A549 (cell line): Measurements from ENCODE around the gene FSTL4. TPM values are rescaled to one million over a fixed set of nuclear protein-coding genes. Genes with fewer than 3 reads are reported as not detected.
"Not testable (repeated sequence)": the region's sequence is repeated elsewhere in the genome, so short reads cannot be mapped to it uniquely, and the experiment has no call there.

ENCODE experiments used
- ATAC-seq, 2 experiments: fragments of 200-7000 bp in 1 of 2; fragments of >200 bp in 1 of 2; cut with Nextera tagmentation in 1 of 2; cut with Tn5 transposase in 1 of 2; 3 replicates each; pipeline versions ENCODE4 v1.8.0 to v1.9.1; 2018 to 2020; ENCODE audit warnings: mild to moderate bottlenecking in 1 of 2, moderate library complexity in 1 of 2
- CTCF ChIA-PET: fragments of 300-600 bp; sonication (Branson Sonifier 250); formaldehyde crosslinking; extraction: SDS; loops from one replicate; lab custom pipeline; 2021; ENCODE audit warnings: antibody characterized with exemption, inconsistent platforms; lab: Yijun Ruan, JAX
- POLR2A ChIA-PET: fragments of 350-600 bp; formaldehyde crosslinking; extraction: SDS; loops from one replicate; lab custom pipeline; 2021; ENCODE audit warnings: antibody characterized with exemption, inconsistent platforms; lab: Yijun Ruan, JAX
- DNase-seq, 2 experiments: peaks; one replicate each; pipeline versions ENCODE4 v3.0.0 to v3.0.0-alpha.2; 2011 to 2016; ENCODE audit warnings: low read depth in 1 of 2, low spot score in 1 of 2
- FAIRE-seq: peaks from 2 replicates; lab custom pipeline; 2011; peaks lifted over from hg19 to GRCh38; lab: Jason Lieb, UNC
- H3K27ac ChIP-seq, 2 experiments: fragments of >200 bp; sonication (Bioruptor Twin); formaldehyde crosslinking; 3 replicates each; pipeline ENCODE4 v1.5.1; 2016 to 2017
- H3K4me1 ChIP-seq: fragments of >200 bp; sonication (Bioruptor Twin); formaldehyde crosslinking; 3 replicates; pipeline ENCODE4 v1.6.1; 2016
- H3K4me2 ChIP-seq: fragments of >200 bp; sonication (Bioruptor Twin); formaldehyde crosslinking; 3 replicates; pipeline ENCODE4 v1.6.1; 2016
- H3K4me3 ChIP-seq: fragments of >200 bp; sonication (Bioruptor Twin); formaldehyde crosslinking; 3 replicates; pipeline ENCODE4 v1.5.1; 2016
- H3K9me3 ChIP-seq: fragments of >200 bp; sonication (Bioruptor Twin); formaldehyde crosslinking; 3 replicates; pipeline ENCODE4 v1.6.1; 2016
- ATOH8 ChIP-seq: fragments of 250-450 bp; sonication (Bioruptor Pico); IDR thresholded peaks from 2 replicates; pipeline ENCODE4 v1.5.0; 2020; ENCODE audit warnings: low read depth, mild to moderate bottlenecking, moderate library complexity
- CBX8 ChIP-seq: fragments of 200-600 bp; sonication (generic); IDR thresholded peaks from 2 replicates; pipeline ENCODE4 v1.6.1; 2016
- CHD4 ChIP-seq: fragments of 200-600 bp; sonication (generic); IDR thresholded peaks from 2 replicates; pipeline ENCODE4 v1.6.1; 2016; ENCODE audit warnings: antibody characterized with exemption, mild to moderate bottlenecking, borderline replicate concordance
- EHF ChIP-seq: fragments of 250-450 bp; sonication (Bioruptor Pico); IDR thresholded peaks from 2 replicates; pipeline ENCODE4 v1.5.0; 2020; ENCODE audit warnings: mild to moderate bottlenecking
- EP300 ChIP-seq, 2 experiments: fragments of >200 bp; sonication (Bioruptor Twin); formaldehyde crosslinking; IDR thresholded peaks; 2 replicates in 1 of 2; 3 replicates in 1 of 2; pipeline ENCODE4 v1.6.1; 2016 to 2017
- FOSB ChIP-seq: fragments of 250-450 bp; sonication (Bioruptor Pico); IDR thresholded peaks from 2 replicates; pipeline ENCODE4 v1.5.0; 2020; ENCODE audit warnings: mild to moderate bottlenecking, moderate library complexity
- FOXS1 ChIP-seq: fragments of 250-450 bp; sonication (Bioruptor Pico); IDR thresholded peaks from 2 replicates; pipeline ENCODE4 v1.5.0; 2020; ENCODE audit warnings: mild to moderate bottlenecking, moderate library complexity
- HOXA7 ChIP-seq: fragments of 250-450 bp; sonication (Bioruptor Pico); IDR thresholded peaks from 2 replicates; pipeline ENCODE4 v1.5.0; 2020; ENCODE audit warnings: mild to moderate bottlenecking, moderate library complexity
- HOXB5 ChIP-seq: fragments of 250-450 bp; sonication (Bioruptor Pico); IDR thresholded peaks from 2 replicates; pipeline ENCODE4 v1.5.0; 2020; ENCODE audit warnings: mild to moderate bottlenecking, moderate library complexity
- KDM1A ChIP-seq: fragments of 200-600 bp; sonication (generic); IDR thresholded peaks from 2 replicates; pipeline ENCODE4 v1.6.1; 2016; ENCODE audit warnings: low read depth, mild to moderate bottlenecking
- MAZ ChIP-seq: fragments of 150-350 bp; IDR thresholded peaks from 2 replicates; pipeline ENCODE4 v1.6.1; 2014; ENCODE audit warnings: antibody characterized with exemption, low read depth, low read length, borderline replicate concordance
- NFE2L2 ChIP-seq: fragments of 150-350 bp; conservative IDR thresholded peaks from 2 replicates; pipeline ENCODE4 v1.6.1; 2014; ENCODE audit warnings: low read length
- NR3C1 ChIP-seq: fragments of >200 bp; sonication (Bioruptor Twin); formaldehyde crosslinking; IDR thresholded peaks from 3 replicates; pipeline ENCODE4 v1.6.1; 2017
- PHF8 ChIP-seq: fragments of 200-600 bp; sonication (generic); IDR thresholded peaks from 2 replicates; pipeline ENCODE4 v1.6.1; 2016; ENCODE audit warnings: low read depth, mild to moderate bottlenecking, antibody characterized with exemption, moderate library complexity, borderline replicate concordance
- POLR2A ChIP-seq: IDR thresholded peaks from 2 replicates; pipeline ENCODE4 v1.6.1; 2012; ENCODE audit warnings: mild to moderate bottlenecking, low read length
- RARB ChIP-seq: fragments of 250-450 bp; sonication (Bioruptor Pico); IDR thresholded peaks from 2 replicates; pipeline ENCODE4 v1.8.0; 2021; ENCODE audit warnings: mild to moderate bottlenecking, moderate library complexity
- TP53 ChIP-seq: fragments of 250-450 bp; sonication (Bioruptor Pico); IDR thresholded peaks from 2 replicates; pipeline ENCODE4 v1.5.0; 2021; ENCODE audit warnings: mild to moderate bottlenecking, moderate library complexity
- USF2 ChIP-seq: fragments of 450-650 bp; IDR thresholded peaks from 2 replicates; pipeline ENCODE4 v1.6.1; 2014; ENCODE audit warnings: antibody characterized with exemption
- WGBS: methylation state at CpG from one replicate; pipeline ENCODE4 v1.1.6; 2017; ENCODE audit errors: missing lambda C conversion rate; 5-methylcytosine and 5-hydroxymethylcytosine counted together
- polyA plus RNA-seq, 4 experiments: library from polyadenylated mRNA; depleted of rRNA in 3 of 4; stranded (reverse); fragments of >200 nt; fragmentation: RNase III in 1 of 4; extraction: RNeasy Plus Mini Kit Qiagen cat#74134 plus additional on column Dnase treatment in 1 of 4; gene quantifications; 2 replicates in 3 of 4; 3 replicates in 1 of 4; pipeline ENCODE4 v1.2.3, GENCODE V29; 2011 to 2017
- TF ChIP-seq, protein P1 (sequence below): fragments of >200 bp; sonication (Bioruptor Twin); formaldehyde crosslinking; IDR thresholded peaks from 2 replicates; pipeline ENCODE4 v1.6.1; 2016
- TF ChIP-seq, protein P2 (sequence below): IDR thresholded peaks from 2 replicates; pipeline ENCODE4 v1.6.1; 2012

FSTL4 gene
- polyA plus RNA-seq, 2 of the 4 experiments (the other 2 are of a cell fraction): 1.6 to 1.8 TPM

DNA sequence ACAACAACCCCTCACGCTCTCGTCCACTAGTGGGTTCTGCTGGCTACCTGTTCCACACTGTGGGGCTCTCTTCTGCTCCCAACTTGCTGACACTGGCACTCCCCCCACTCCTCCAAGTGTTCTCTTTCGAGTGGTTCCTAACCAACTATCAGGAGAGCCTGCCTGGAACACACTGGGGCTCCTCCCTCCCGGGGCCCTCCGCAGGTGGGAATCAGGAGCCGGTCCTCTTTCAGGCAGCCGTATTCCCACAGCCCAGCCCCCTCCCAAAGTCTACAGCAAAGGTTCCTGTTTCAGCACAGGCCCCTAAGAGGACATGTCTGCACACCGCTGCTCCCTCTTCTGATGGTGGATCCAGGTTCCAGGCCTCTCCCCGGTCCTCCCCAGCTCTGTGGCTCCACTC lies 165.9 kb downstream of the FSTL4 start (continued):
- TF ChIP-seq USF2 (no peak), HOXA7 (no peak), POLR2A (no peak), NR3C1 (no peak), HOXB5 (no peak), CBX8 (no peak), TP53 (CRISPR knock-in tag) (no peak), ATOH8 (CRISPR knock-in tag) (no peak)
- TF ChIP-seq, protein P1, sequence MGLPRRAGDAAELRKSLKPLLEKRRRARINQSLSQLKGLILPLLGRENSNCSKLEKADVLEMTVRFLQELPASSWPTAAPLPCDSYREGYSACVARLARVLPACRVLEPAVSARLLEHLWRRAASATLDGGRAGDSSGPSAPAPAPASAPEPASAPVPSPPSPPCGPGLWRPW: no peak
- TF ChIP-seq, all 56 proteins: peak for 0

- Histone ChIP-seq H3K4me1 (no peaks in the 10 kb centered on the region), H3K4me2 (no peak overlapping the region), H3K9me3 (no peaks in the 10 kb centered on the region), H3K27ac (no peak overlapping the region), H3K4me3 (no peak overlapping the region)
- FAIRE-seq: no peak
- no peak for ATAC-seq
- ChIA-PET CTCF (interaction anchor here (1.3 kb wide), 1 partner anchor 22 kb away, joined by 5 read pairs; no protein-coding TSS in a partner anchor), POLR2A (no interaction called here)
- TF ChIP-seq PHF8 (no peak), HOXB5 (no peak), EHF (CRISPR knock-in tag) (no peak), CHD4 (no peak), MAZ (no peak), TP53 (CRISPR knock-in tag) (no peak), NR3C1 (no peak), EP300 (IDR thresholded peaks at IDR 0.05) (no peak), FOXS1 (CRISPR knock-in tag) (no peak), FOSB (CRISPR knock-in tag) (no peak)
- TF ChIP-seq, protein P1: no peak
- no peak for DNase-seq
- WGBS: 29% methylated on average over 1 of the region's 1 CpG
Measured at GRCh38 chr5:133445744-133446143, 166.6 kb downstream of the FSTL4 start.

- H3K4me1 ChIP-seq, H3K9me3 ChIP-seq, ATAC-seq, POLR2A ChIA-PET, H3K27ac ChIP-seq, H3K4me3 ChIP-seq, H3K4me2 ChIP-seq, FAIRE-seq, DNase-seq: not testable (repeated sequence)
- WGBS: 62% methylated on average over 4 of the region's 10 CpGs
- CTCF ChIA-PET: interaction anchor here (0.6 to 1.1 kb wide), 2 partner anchors 22 to 423 kb away, joined by 3 read pairs; no protein-coding TSS in a partner anchor
Measured at GRCh38 chr5:133445204-133445603, 167.1 kb downstream of the FSTL4 start.

DNA sequence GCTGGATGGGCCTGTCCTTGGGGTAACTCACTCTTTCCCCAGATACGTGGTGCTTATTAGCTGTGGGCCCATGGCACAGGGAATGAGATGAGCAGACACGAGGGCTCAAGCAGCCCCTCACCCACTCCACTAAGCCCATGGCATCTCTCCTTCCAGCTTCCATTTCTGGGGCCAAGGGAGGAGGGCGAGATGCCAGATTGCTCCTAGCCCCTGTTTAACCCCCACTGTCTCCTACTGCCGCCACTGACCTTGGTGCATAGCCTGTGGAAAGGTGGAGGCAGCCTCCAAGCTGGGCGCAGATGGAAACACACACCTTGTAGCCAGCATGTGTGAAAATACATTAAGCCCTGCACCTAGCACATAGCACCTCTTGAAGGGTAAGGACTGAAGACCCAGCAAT lies 167.6 kb downstream of the FSTL4 start:
- CTCF ChIA-PET: interaction anchor here (0.6 to 1.1 kb wide), 2 partner anchors 21 to 424 kb away, joined by 3 read pairs; no protein-coding TSS in a partner anchor
- no peak for TF ChIP-seq RARB
- TF ChIP-seq, protein P2, sequence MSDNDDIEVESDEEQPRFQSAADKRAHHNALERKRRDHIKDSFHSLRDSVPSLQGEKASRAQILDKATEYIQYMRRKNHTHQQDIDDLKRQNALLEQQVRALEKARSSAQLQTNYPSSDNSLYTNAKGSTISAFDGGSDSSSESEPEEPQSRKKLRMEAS: no peak
- TF ChIP-seq NFE2L2: no peak
- no peak for TF ChIP-seq KDM1A
- no peak overlapping the region for H3K4me2 ChIP-seq
- no peak for FAIRE-seq
- H3K27ac ChIP-seq: no peak overlapping the region
- POLR2A ChIA-PET: no interaction called here
- no peak for ATAC-seq
- H3K4me3 ChIP-seq: no peak overlapping the region
- H3K4me1 ChIP-seq: no peaks in the 10 kb centered on the region
- no peaks in the 10 kb centered on the region for H3K9me3 ChIP-seq
- WGBS: 69% methylated on average over 5 of the region's 5 CpGs
- no peak for DNase-seq
